DND-41 (cell line): Measurements from ENCODE around the gene SH3RF3.
A peak's percentile ranks its signal among the peaks of the same experiment; 100 is the strongest.

Experiments used
- ATAC-seq: fragments of 200-7000 bp; cut with Tn5 transposase; 3 replicates; pipeline ENCODE4 v1.9.1; 2021; ENCODE audit warnings: low read depth; ENCODE audit not compliant: insufficient read depth
- DNase-seq: peaks from one replicate; pipeline ENCODE4 v3.0.0-alpha.2; 2020
- H2AFZ ChIP-seq: 2 replicates; pipeline ENCODE4 v1.6.0; 2012; ENCODE audit warnings: low read depth, low read length
- H3K27ac ChIP-seq: 2 replicates; pipeline ENCODE4 v1.5.1; 2012; ENCODE audit warnings: low read length, inconsistent platforms
- H3K27me3 ChIP-seq: fragments of 200-600 bp; sonication (generic); 2 replicates; pipeline ENCODE4 v1.6.0; 2012; ENCODE audit warnings: low read length, mild to moderate bottlenecking, inconsistent platforms; ENCODE audit not compliant: insufficient read depth, poor library complexity
- H3K36me3 ChIP-seq: 2 replicates; pipeline ENCODE4 v1.5.1; 2012; ENCODE audit warnings: low read length, inconsistent platforms; ENCODE audit not compliant: insufficient read depth
- H3K4me1 ChIP-seq: 2 replicates; pipeline ENCODE4 v1.5.1; 2012; ENCODE audit warnings: mild to moderate bottlenecking, low read length; ENCODE audit not compliant: insufficient read depth
- H3K4me2 ChIP-seq: 2 replicates; pipeline ENCODE4 v1.6.0; 2012; ENCODE audit warnings: mild to moderate bottlenecking, moderate library complexity, low read length, inconsistent platforms; ENCODE audit not compliant: insufficient read depth
- H3K4me3 ChIP-seq, 2 experiments: fragments of 200-600 bp in 1 of 2; shearing (Covaris generic) in 1 of 2; 2 replicates each; pipeline ENCODE4 v1.5.1; 2012 to 2016; ENCODE audit warnings: inconsistent platforms in 2 of 2, low read length in 2 of 2, mild to moderate bottlenecking in 2 of 2, low read depth in 1 of 2, moderate library complexity in 1 of 2
- H3K79me2 ChIP-seq: 2 replicates; pipeline ENCODE4 v1.6.0; 2012; ENCODE audit warnings: low read length, inconsistent platforms; ENCODE audit not compliant: insufficient read depth
- H3K9ac ChIP-seq: 2 replicates; pipeline ENCODE4 v1.6.0; 2012; ENCODE audit warnings: low read depth, mild to moderate bottlenecking, inconsistent platforms, low read length, moderate library complexity
- H3K9me3 ChIP-seq: 2 replicates; pipeline ENCODE4 v1.5.1; 2012; ENCODE audit warnings: low read length, moderate library complexity, mild to moderate bottlenecking, inconsistent platforms; ENCODE audit not compliant: insufficient read depth, severe bottlenecking
- H4K20me1 ChIP-seq: 2 replicates; pipeline ENCODE4 v1.6.0; 2012; ENCODE audit warnings: low read length; ENCODE audit not compliant: insufficient read depth
- CTCF ChIP-seq: IDR thresholded peaks from 2 replicates; pipeline ENCODE4 v1.5.1; 2012; ENCODE audit warnings: borderline replicate concordance, low read length, moderate library complexity, mild to moderate bottlenecking; ENCODE audit not compliant: poor library complexity, severe bottlenecking; ENCODE audit errors: extremely low read depth
- EZH2 ChIP-seq: IDR thresholded peaks from 3 replicates; pipeline ENCODE4 v1.6.1; 2012; ENCODE audit warnings: borderline replicate concordance, low read depth, mild to moderate bottlenecking, moderate library complexity, low read length, inconsistent platforms; ENCODE audit not compliant: severe bottlenecking

SH3RF3 gene

GRCh38 chr2:109516445-109517117 is 387.6 kb downstream of the SH3RF3 start:
- Histone ChIP-seq H3K4me1 (no peaks in the 10 kb centered on the region), H3K79me2 (no peaks in the 10 kb centered on the region), H3K36me3 (no peaks in the 10 kb centered on the region), H4K20me1 (peaks cover 2% of the 10 kb centered on the region; the same call in 1 of the 2 replicates), H3K4me2 (no peak overlapping the region), H3K4me3 (no peak overlapping the region), H2AFZ (no peak overlapping the region), H3K9me3 (no peaks in the 10 kb centered on the region), H3K9ac (no peak overlapping the region), H3K27ac (no peak overlapping the region), H3K27me3 (no peaks in the 10 kb centered on the region)
- peak; percentile 65; the same call in 1 of the 3 replicates for ATAC-seq
- TF ChIP-seq EZH2 = no peak
- TF ChIP-seq CTCF = peak; percentile 53
- peak; percentile 18 for DNase-seq

GRCh38 chr2:109517118-109517889 is 388.3 kb downstream of the SH3RF3 start:
- no peak overlapping the region for H2AFZ ChIP-seq
- ATAC-seq = no peak
- H3K4me1 ChIP-seq = no peaks in the 10 kb centered on the region
- no peaks in the 10 kb centered on the region for H3K36me3 ChIP-seq
- no peaks in the 10 kb centered on the region for H3K27me3 ChIP-seq
- no peak for DNase-seq
- TF ChIP-seq CTCF = no peak
- no peak for TF ChIP-seq EZH2
- H3K9me3 ChIP-seq = no peaks in the 10 kb centered on the region
- no peaks in the 10 kb centered on the region; the same call in 1 of the 2 replicates for H4K20me1 ChIP-seq
- no peaks in the 10 kb centered on the region for H3K79me2 ChIP-seq
- H3K9ac ChIP-seq = no peak overlapping the region
- H3K27ac ChIP-seq = no peak overlapping the region
- H3K4me2 ChIP-seq = no peak overlapping the region
- H3K4me3 ChIP-seq = no peak overlapping the region

GRCh38 chr2:109519513-109519912 is 390.5 kb downstream of the SH3RF3 start:
- Histone ChIP-seq H3K36me3 (no peaks in the 10 kb centered on the region), H3K9me3 (no peaks in the 10 kb centered on the region), H3K4me3 (no peak overlapping the region), H3K9ac (no peak overlapping the region), H2AFZ (no peak overlapping the region), H3K79me2 (no peaks in the 10 kb centered on the region), H3K27ac (no peak overlapping the region), H3K4me2 (no peak overlapping the region), H3K27me3 (no peaks in the 10 kb centered on the region), H4K20me1 (no peaks in the 10 kb centered on the region; the same call in 1 of the 2 replicates), H3K4me1 (no peaks in the 10 kb centered on the region)
- TF ChIP-seq EZH2 (no peak), CTCF (no peak)
- DNase-seq (no peak), ATAC-seq (no peak)
